HG02571 (cell line): ENCODE results near the gene KIAA1958.
"Not testable (repeated sequence)": the region's sequence is repeated elsewhere in the genome, so short reads cannot be mapped to it uniquely, and the experiment has no call there.

Experiments
- ATAC-seq: cut with Tn5 transposase; IDR thresholded peaks from one replicate; pipeline ENCODE4 v1.9.1; 2021; ENCODE audit warnings: mild to moderate bottlenecking, moderate library complexity; ENCODE audit not compliant: unreplicated experiment

KIAA1958 gene

GRCh38 chr9:112554516-112554915 lies 67.9 kb downstream of the KIAA1958 start:
- no peak for ATAC-seq

DNA sequence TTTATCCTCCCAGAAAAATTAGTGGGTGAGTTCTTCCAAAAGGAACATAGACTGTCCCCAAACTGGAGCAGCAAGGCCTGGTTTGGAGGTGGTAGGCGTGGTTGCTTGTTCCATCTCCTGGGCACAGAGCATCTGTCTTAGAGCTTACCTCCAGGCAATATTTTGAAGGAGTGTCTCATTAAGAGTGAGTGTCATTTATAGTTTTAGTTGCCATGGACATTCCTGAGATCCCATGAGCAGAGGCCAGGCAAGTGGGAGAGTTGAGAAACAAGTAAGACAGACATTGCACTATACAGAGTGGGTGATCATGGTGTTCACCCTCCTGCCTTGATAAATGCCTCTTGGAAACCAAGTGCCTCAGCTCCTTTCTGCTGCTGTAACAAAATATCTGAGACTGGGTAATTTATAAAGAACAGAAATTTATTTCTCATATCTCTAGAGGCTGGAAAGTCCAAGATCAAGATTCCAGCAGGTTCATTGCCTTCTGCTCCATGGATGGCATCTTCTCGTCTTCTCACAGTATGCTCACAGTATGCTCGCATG lies 68.5 kb downstream of the KIAA1958 start:
- no peak for ATAC-seq

GRCh38 chr9:112555844-112556482 lies 69.3 kb downstream of the KIAA1958 start:
- ATAC-seq = no peak

GRCh38 chr9:112556497-112557442 lies 70.1 kb downstream of the KIAA1958 start:
- ATAC-seq = no peak

- ATAC-seq = no peak
These were observed 71.8 kb downstream of the KIAA1958 start for GRCh38 chr9:112558476-112558875.

GRCh38 chr9:112558978-112559377 lies 72.4 kb downstream of the KIAA1958 start:
- ATAC-seq = no peak

GRCh38 chr9:112559629-112560413 lies 73.2 kb downstream of the KIAA1958 start:
- no peak for ATAC-seq

DNA sequence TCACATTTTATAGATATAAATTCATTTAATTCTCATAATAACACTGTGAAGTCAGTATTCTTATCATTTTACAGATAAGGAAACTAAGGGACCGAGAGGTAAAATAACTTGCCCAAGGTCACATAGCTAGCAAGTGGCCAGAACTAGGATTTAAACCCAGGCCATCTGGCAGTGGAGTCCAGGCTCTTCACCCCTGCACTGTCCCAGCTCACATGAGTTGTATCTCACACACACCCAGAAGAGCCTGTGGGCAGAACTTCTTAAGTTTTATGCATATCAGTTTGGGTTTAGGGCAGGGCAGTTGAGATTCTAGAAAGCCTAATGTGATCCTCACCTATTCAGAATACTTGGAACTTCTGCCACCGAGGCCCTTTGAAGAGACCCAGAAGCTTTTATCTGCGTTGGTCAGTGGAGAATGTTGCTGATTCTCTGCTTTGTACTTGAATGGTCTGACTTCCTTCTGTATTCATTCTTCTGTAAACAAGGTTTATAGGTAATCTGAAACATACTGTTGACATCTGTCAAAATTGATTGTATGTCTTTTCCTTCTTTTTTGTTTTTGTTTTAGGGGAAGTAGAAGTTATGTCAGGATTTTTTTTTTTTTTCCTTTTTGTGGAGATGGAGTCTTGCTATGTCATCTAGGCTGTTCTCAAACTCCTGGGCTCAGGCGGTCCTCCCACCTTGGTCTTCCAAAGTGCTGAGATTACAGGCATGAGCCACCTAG lies 75.8 kb downstream of the KIAA1958 start:
- ATAC-seq = no peak

GRCh38 chr9:112569186-112569585 lies 82.6 kb downstream of the KIAA1958 start:
- no peak for ATAC-seq

DNA sequence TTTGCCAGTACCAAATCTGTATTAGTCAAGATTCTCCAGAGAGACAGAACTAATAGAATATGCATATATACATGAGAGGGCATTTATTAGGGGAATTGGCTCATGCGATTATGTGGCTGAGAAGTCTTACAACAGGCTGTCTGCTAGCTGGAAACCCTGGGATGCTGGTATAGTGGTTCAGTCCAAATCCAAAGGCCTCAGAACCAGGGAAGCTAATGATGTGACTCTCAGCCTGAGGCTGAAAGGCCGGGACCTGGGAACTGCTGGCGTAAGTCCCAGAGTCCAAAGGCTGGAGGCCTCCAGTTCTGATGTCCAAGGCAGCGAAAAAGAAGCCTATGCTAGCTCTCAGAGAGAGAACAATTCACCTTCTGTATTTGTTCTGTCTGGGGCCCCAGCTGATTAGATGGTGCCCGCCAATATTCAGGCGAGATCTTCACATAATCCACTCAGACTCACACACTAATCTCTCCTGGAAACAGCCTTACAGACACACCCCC lies 84.1 kb downstream of the KIAA1958 start:
- ATAC-seq = no peak

DNA sequence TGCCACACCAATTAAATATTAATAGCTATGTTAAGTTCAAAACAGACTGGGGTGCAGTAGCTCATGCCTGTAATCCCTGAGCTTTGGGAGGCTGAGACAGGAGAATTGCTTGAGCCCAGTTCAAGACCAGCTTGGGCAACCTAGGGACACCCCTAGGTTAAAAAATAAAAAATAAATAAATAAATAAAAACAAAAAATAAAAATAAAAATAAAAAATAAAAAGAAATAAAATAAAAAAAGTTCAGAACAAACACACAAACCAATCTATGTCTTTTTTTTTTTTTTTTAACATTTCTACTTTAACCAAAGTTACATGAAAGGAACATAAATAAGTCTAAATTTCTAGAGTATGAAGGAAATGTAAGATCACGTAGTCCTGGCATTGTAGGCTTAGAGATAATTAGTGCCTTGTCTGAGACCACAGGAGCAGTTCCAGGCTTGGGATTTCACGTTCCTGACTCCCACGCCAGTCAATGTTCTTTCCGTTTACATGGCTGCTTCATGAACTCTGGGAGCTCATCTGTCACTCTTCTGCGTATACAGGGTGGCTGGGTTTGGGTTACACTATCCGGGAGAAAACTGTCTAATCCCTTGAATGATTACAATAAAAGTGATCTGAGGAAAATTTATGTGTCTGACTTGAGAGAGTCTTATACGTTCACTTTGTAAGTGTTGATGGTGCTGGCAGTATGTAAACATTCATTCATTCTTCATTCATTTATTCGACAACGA lies 85.2 kb downstream of the KIAA1958 start:
- ATAC-seq = no peak

- no peak for ATAC-seq
These were observed 85.8 kb downstream of the KIAA1958 start for GRCh38 chr9:112572416-112572815.

GRCh38 chr9:112574008-112574407 lies 87.4 kb downstream of the KIAA1958 start:
- ATAC-seq = no peak

DNA sequence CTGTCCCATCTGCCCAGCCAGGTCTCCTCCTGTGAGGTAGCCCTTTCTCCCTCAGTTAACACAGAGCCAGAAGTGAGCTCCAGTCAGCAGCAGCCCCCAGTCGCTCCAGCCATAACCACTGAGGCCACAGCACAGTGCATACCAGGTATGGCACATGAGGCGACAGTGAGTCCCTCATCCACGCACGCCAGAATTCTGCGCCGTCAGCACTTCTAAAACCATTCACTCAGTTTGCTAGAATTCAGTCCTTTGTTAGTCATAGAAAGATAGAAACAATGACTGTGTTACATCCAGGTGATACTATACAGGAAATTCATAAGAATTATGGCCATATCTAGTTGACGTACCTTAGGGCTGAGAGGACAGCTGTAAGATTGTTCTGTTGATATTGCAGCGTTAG lies 88.5 kb downstream of the KIAA1958 start:
- no peak for ATAC-seq

DNA sequence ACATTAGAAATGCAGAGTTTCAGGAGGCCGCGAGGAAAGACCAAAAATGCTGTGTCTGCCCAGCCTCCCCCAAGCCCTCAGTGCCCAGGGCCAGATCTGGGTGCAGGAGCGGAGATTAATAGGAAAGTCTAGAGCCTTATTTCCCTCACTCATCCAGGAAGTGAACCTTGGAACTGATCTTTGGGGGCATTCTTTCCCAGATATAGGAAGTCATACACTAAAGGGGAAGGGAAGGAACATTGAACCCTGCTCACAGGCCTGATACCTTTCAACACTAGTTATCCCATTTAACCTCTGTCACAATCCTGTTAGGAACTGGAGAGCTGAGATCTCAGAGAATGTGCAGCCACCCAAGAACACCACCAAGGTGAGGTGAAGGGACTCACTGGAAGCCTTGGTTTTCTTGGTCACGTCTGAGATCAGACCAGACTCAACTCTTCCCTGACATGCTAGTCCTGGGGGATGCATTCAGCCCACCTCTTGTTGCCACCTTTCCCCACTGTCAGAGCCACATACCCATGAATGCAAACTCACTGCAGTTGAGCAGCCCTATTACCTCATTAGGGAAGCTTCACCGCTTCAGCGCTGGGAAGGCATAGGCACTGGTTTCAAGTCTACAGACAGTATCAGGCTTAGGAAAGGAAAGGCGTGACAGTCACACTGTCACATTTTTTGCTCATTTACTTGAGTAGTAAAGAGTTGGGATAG lies 95.0 kb downstream of the KIAA1958 start:
- no peak for ATAC-seq

GRCh38 chr9:112582371-112583262 lies 96.0 kb downstream of the KIAA1958 start:
- no peak for ATAC-seq

DNA sequence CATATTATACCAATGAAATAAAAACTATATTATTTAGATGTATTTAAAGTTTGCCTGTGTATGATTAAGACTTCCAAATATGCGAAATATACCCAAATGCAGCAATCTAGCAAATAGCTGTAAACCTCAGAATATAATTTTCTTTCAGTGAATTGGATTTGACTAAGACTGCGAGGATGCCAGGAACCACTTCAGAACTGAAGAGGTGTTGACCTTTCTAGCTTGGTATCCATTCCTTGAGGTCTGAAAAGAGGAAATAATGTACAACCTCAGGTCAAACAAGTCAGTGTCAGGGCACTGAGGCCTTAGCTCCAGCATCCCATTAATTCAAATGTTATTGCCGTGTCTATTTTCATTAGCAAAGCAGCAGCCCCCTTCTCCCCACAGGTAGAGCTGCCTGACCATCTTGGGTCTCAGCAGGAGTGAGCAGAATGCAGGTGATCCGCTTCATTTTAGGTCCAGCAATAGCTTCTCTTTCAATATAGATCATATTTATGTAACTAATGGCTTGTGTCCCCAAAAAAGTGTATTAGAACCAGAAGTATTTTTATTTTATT lies 100.0 kb downstream of the KIAA1958 start:
- no peak for ATAC-seq

DNA sequence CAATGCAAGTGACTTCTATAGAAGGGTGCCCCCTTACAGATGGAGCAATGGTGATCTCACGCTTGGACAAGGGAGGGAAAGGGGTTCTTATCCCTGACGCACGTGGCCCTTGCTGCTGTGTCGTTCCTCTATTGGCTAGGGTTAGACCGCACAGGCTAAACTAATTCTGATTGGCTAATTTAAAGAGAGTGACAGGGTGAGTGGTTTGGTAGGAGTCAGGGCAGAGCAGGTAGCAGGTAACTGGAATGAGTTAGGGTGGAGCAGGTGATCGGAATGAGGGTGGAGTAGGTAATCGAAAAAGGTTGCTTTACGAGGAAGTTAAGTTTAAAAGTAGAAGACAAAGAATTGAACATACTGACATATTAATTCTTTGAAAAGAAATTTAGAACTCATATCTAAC lies 105.2 kb downstream of the KIAA1958 start:
- ATAC-seq = not testable (repeated sequence)
